HG03575 (cell line): ENCODE measurements around the gene AVPI1.

ENCODE experiments used
- ATAC-seq: cut with Tn5 transposase; IDR thresholded peaks from one replicate; pipeline ENCODE4 v1.9.1; 2021; ENCODE audit not compliant: unreplicated experiment, insufficient number of reproducible peaks, low FRiP score; ENCODE audit errors: extremely low read depth

Gene AVPI1

DNA sequence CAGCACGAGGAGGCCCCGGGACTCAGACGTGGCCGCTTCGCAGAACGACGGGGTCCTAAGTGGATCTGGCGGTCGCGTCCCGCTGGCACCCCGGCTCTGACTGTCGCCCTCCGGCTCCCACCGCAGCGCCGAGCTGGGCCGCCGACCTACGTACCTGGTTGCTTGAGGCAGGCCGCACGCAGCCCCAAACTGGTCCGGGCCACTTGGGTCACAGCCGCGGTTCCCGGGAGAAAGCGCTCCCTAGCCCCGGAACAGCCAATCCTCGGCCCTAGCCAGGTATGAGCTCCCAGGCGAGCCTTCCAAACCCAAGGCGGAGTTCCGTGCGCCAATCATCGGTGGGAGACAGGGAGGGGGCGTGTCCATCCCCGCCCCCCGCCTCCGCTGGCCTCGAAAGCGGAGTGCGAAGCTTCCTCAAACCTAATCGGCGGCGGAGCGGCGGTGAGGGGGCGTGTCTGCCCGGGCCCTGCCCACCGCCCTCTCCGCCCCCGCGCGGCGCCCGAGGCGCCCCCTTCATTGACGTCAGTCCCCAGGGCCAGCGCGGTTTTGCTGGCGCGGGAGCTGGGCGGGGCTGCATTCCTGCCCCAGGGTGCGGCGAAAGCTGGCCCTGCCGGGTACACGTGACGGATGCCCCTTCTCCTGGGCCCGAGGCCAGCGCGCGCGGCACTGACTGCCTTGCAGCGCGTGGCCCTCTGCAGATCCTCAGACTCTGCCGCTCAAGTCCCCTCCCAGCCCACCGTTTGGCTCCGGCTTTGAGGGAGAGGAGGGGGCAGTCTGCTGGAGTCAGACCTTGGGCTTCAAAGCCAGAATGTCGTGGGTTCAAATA lies at the start of gene AVPI1:
TSS of gene AVPI1 (minus strand) at position 280 of the 823 bp plus-strand sequence. CDS start 7,336 bp downstream, outside the sequence.
- ATAC-seq, result peak; percentile 59

- ATAC-seq, result peak; percentile 15
Observed at GRCh38 chr10:97736403-97736901, 49.4 kb upstream of the AVPI1 start.

DNA sequence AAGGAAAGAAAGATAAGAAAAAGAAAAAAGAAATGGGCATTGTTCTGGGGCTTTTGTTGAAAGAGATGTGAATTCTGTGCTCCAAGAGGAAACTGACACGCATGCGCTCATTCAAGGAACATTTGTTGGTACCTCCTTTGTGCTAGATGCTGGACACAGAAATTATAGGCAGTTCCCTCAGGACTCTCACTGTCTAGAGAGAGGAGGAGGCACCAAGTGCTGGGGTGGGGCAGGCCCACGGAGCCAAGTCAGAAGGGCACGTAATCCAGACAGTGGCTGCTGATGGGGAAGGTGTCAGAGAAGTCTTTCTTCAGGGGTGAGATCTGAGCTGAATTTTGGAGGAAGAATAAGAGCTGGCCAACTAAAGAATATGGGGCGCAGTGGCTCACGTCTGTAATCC lies 47.0 kb upstream of the AVPI1 start:
- no peak for ATAC-seq

DNA sequence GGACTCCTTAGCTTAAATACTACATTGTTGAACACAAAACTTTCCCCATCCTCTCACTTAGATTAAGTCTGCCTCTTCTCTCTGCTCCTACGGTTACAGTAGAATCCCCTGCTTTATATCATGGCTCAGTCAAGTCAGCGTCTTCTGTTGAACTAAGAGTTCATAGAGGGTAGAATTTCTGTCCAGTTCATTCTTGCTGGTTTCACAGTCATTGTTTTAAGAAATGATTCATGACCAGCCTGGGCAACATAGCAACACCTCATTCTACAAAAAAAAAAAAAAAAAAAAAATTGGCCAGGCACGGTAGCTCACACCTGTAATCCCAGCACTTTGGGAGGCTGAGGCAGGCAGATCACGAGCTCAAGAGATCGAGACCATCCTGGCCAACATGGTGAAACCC lies 46.2 kb upstream of the AVPI1 start:
- ATAC-seq, result no peak

DNA sequence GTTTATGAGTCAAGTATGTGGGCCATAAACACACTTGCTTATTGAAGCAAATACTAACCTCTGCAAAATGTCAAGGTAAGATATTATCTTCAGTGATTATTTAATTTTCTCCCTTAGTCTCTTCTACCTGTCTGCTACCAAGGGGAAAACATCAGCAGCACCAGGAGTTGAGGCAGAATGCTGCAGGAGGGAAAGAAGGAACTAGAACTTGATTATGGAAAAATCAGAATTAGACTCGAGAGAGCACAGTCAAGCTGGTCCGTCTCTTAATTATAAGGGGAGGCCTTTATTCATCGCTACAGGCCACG lies 45.0 kb upstream of the AVPI1 start:
- ATAC-seq, result no peak

DNA sequence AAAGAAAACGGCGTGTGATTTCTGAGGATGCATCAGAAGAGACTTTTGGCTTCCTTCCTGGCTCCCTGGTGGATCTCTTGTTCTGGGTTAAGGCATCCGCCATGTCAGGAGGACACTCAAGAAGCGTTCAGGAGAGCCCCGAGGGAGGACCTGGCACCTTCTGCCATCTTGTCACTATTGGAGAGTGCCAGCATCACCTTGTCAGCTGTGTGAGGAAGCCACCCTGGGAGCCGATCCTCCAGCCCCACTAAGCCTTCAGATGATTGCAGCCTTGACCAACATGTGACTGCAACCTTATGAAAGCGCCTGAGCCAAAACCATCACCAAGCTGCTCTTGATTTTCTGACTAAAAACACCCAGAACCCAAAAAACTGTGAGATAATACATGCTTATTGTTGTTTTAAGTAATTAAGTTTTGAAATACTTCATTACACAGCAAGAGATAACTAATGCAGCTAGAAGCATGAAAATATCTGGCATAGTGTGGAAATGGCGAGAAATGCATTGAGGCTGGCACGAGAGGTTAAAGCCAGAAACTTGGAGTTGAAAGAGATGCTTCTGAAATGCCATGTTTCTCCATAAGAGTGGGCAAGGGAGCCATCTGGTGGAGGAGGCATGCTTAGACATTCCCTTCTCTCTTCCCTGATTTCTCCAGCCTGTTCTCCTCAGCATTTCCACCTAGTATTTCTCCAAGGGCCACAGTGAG lies 44.5 kb upstream of the AVPI1 start:
- no peak for ATAC-seq

- no peak for ATAC-seq
Observed at GRCh38 chr10:97729014-97729413, 42.0 kb upstream of the AVPI1 start.

- ATAC-seq, result no peak
Observed at GRCh38 chr10:97726636-97727178, 39.7 kb upstream of the AVPI1 start.

DNA sequence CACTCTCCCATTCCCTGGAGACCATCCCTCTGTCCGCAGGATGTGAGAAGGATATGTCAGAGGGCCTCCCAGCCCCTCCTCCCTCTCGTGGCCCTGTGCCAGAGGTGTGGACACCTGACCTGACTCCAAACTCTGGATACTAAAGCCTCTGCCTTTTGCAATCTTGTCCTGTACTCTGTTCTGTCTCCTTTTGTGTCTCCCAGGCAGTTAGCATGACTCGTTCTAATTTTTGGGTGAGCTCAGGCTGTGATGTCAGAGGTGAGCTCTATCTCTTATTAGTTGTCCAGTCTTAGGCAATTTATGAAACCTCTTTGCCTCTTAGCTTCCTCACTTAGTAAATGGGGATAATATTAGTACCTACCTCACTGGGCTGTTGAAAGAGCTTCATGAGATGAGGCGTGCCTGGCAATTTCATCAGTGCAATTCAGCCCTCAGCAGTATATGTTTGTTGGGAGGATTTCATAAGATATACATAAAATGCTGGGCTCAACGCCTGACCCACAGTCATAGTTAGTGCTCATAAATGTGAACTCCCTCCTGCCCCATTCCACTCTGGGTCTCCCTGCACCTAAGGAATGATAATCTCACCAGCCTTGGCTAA lies 37.4 kb upstream of the AVPI1 start:
- no peak for ATAC-seq

DNA sequence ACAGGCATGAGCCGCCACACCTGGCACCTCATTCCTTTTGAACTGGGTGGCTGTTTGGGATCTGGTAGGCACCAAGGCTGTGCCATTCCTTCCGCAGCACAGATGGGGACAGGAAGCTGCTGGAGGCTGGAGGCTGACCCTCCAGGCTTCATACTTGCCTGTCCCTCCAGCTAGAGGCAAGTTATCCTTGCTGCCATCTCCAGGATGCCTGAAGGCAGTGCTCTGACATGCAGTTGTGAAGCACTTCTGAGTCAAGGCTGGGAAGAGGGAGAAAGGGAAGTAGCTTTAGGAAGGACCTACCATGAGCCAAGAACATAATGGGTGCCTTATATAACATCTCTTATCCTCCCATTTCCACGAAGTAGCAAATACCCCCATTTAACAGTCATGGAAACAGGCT lies 36.0 kb upstream of the AVPI1 start:
- ATAC-seq, result no peak

DNA sequence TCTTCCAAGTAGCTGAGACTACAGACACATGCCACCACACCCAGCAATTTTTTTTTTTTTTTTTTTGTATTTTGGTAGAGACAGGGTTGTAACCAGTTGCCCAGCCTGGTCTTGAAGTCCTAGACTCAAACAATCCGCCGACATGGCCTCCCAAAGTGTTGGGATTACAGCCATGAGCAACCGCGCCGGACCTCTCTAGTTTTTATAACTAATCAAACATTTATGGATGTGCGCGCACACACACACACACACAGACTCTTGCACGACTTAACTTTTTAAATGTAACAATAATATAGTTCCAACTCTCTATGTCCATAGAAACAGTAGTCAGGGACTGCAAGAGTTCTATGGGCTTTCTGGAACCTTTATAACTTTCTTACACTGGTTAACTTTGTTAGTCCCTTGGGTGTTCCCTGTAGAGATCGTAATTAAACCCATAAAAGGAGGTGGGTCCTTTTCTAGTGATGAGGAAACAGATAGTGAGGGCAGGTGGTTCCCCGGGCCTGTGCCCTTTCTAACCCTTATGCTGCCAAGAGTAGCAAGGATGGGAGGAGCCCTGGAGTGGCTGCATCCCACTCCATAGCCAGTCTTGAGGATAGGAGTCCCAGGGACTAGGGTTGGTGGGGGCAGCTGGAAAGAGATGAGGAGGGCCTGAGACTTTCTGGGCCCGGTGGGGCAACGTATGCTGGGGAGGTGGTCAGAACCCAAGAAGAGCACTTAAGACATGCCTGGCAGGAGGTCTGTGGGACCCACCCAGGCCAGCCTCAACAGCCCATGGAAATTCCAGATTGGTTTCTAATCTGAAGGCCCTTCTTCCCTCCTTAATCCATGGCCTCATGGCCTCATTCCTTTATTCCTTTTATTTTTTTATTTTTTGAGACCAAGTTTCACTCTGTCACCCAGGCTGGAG lies 35.1 kb upstream of the AVPI1 start:
- no peak for ATAC-seq

- no peak for ATAC-seq
Observed at GRCh38 chr10:97719602-97720001, 32.6 kb upstream of the AVPI1 start.

DNA sequence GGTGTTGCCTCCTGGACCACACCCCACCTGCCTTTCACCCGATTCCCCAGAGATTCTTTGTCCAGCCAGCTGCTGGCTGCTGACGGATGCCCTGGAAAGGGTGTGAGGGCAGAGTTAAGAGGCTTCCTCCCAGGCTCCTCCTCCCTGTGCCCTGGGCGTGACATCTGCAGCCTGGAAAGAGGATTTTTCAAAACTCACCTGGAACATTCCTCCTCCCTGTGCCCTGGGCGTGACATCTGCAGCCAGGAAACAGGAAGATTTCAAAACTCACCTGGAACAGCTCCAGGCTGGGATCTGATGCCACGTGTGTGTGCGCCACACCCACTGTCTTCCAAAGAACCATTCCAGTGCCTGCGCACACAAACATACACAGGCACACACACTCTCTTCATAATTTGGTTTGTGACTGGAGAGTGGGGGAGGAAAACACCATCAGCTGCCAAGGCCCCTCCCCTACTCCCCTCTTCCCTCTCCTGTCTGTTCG lies 31.7 kb upstream of the AVPI1 start:
- ATAC-seq, result no peak

- no peak for ATAC-seq
Observed at GRCh38 chr10:97718178-97718577, 31.1 kb upstream of the AVPI1 start.

DNA sequence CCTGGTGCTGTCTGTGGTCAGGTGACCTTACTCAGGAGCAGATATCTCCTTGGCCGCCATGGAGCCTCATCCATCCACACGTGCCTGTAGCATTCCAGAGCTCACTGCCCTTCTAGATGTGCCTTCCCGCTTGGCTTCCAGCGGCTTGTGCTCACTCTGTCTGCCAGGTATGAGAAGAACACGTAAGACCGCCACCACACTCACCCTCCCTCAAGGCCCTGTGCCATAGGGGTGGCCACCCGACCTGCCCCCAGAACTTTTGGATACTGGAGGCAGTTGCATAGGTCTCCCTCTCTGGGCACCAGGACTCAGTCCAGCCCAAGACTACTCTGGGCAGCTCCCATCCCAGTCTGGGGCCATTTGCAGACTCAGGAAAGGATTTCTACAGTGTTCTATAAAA lies 30.6 kb upstream of the AVPI1 start:
- no peak for ATAC-seq

DNA sequence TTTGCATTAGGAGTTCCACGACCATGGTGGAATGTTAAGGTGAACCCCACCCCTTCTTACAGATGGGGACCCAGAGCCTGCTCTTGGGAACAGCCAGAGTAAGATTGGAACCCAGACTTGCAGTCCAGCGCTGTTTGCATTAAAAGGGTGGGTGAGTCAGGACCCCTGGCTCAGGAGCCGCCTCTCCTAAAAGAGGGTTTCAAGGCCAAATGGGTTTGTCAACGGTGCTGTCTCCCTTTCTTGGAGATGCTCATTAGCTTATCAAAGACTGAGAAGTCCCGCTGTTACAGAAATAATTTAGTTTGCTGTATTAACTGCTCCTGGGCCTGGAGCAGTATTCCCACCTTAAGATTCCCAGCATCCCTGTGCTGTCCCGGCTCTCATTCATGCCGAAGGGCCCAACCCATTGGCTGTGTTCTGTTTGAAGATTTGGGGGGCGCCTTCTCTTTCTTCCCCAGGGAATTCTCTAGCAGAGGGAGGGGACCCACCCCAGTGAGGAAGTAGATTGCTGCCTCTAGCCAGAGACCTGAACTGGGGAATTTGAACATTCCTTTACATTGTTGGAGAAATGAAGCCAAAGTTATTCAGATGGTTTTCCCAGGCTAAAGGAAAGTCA lies 28.3 kb upstream of the AVPI1 start:
- no peak for ATAC-seq

- ATAC-seq, result no peak
Observed at GRCh38 chr10:97714401-97715258, 27.6 kb upstream of the AVPI1 start.
